Measurements from ENCODE around the gene FAM180A. TPM values are rescaled to one million over a fixed set of nuclear protein-coding genes. Genes with fewer than 3 reads are reported as not detected.

FAM180A gene
- total and polyA plus RNA-seq, 10 of the 15 experiments (the other 5 are each of a cell fraction or from before 2014, with no cell fraction given), result not detected

DNA sequence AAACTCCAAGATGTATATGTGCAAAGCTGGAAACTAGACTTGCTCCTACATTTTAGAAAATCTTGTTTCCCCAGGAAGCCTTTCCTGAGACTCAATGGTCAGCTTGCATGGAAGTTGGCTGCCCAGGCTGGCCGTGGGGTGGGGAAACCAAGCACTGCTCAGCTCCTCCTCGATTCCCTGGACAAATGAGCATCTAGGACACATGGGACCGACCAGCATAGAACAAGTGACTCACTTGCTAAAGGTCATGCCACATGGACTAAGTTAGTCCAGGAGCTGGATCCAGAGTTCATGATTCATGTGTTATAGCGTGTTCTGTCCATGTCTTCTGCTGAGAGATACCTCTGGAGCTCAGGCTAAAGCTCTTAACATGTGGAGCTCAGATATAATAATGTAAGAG lies 6.2 kb downstream of the FAM180A start:
- no peaks in the 10 kb centered on the region for H4K20me1 ChIP-seq (ENCODE audit: control insufficient read depth, insufficient read depth)
- no peaks in the 10 kb centered on the region for H3K36me3 ChIP-seq (ENCODE audit: control insufficient read depth in 2 of 2, insufficient read depth in 2 of 2, low read length in 1 of 2)
- H3K27ac ChIP-seq (ENCODE audit: control insufficient read depth, insufficient read depth), result no peak overlapping the region
- no peak overlapping the region for H3K4me2 ChIP-seq (ENCODE audit: control insufficient read depth, insufficient read depth)
- TF ChIP-seq, protein P1, sequence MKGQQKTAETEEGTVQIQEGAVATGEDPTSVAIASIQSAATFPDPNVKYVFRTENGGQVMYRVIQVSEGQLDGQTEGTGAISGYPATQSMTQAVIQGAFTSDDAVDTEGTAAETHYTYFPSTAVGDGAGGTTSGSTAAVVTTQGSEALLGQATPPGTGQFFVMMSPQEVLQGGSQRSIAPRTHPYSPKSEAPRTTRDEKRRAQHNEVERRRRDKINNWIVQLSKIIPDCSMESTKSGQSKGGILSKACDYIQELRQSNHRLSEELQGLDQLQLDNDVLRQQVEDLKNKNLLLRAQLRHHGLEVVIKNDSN (IDR thresholded peaks at IDR 0.05; ENCODE audit: borderline replicate concordance, extremely low read length, insufficient read depth, low read depth, low read length), result no peak
- no peaks in the 10 kb centered on the region for H3K4me1 ChIP-seq (ENCODE audit: control insufficient read depth, insufficient read depth, low read length)
- no peak overlapping the region for H2AFZ ChIP-seq (ENCODE audit: control insufficient read depth, low read depth, low read length)
- no TSS peak for BruUV-seq (replicated peaks)
- in situ Hi-C loops (cut with MboI) (no loop called here), intact Hi-C loops (cut with micrococcal nuclease; ENCODE audit: unreplicated experiment) (no loop called here)
- H3K4me3 ChIP-seq, result no peak overlapping the region
- H3K79me2 ChIP-seq (ENCODE audit: control insufficient read depth, insufficient read depth, low read length), result no peaks in the 10 kb centered on the region
- WGBS (ENCODE audit: insufficient coverage, insufficient replicate concordance, low lambda C conversion rate, missing lambda C conversion rate), result under 1% methylated on average over 4 of the region's 4 CpGs
- no peaks in the 10 kb centered on the region; a peak in 1 of 4 replicates for H3K27me3 ChIP-seq (replicated peaks in 1 of 2; ENCODE audit: control insufficient read depth in 2 of 2, insufficient read depth in 2 of 2, low read length in 1 of 2)
- ChIA-PET CTCF (no interaction called here), SMC1A (ENCODE audit: uncharacterized antibody, unreplicated experiment) (no interaction called here), RAD21 (ENCODE audit: unreplicated experiment) (no interaction called here), POLR2A (no interaction called here)
- no peak for DNase-seq (ENCODE audit: low read depth, low spot score)
- FAIRE-seq, result no peak
- no peaks in the 10 kb centered on the region for H3K9me3 ChIP-seq (replicated peaks; ENCODE audit: control insufficient read depth, insufficient read depth, low read length)
- no peak overlapping the region for H3K9ac ChIP-seq (ENCODE audit: control insufficient read depth, insufficient read depth, low read length)
- no peak for ATAC-seq

DNA sequence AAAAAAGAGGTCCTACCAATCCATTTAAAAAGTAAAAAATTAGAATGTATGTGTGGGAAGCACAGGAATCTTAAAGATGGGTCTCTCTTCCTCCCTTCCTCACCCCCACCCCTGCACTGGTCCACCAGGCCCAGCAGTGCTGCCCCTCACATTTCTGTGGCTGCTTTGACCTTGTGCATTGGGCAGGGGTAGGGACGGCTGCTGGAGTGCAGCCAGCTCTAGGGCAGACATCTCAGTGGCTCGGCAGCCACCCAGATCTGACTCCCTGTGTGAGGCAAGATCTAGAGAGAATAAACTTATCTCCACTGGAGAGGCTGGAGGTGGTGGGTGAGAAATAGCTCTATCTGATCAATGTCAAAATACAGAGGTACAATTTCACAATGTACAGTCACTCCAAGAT lies 6.7 kb downstream of the FAM180A start:
- H3K27me3 ChIP-seq (replicated peaks in 1 of 2; ENCODE audit: control insufficient read depth in 2 of 2, insufficient read depth in 2 of 2, low read length in 1 of 2), result no peaks in the 10 kb centered on the region; a peak in 1 of 4 replicates
- POLR2A ChIA-PET, result interaction anchor here (0.6 kb wide), 1 partner anchor 1140 kb away, joined by 8 read pairs; no protein-coding TSS in a partner anchor
- no peak overlapping the region for H3K4me2 ChIP-seq (ENCODE audit: control insufficient read depth, insufficient read depth)
- ATAC-seq (no peak), DNase-seq (ENCODE audit: low read depth, low spot score) (no peak), FAIRE-seq (no peak)
- H3K36me3 ChIP-seq (ENCODE audit: control insufficient read depth in 2 of 2, insufficient read depth in 2 of 2, low read length in 1 of 2), result no peaks in the 10 kb centered on the region
- CTCF ChIA-PET, result no interaction called here
- no peaks in the 10 kb centered on the region for H3K79me2 ChIP-seq (ENCODE audit: control insufficient read depth, insufficient read depth, low read length)
- no peaks in the 10 kb centered on the region for H4K20me1 ChIP-seq (ENCODE audit: control insufficient read depth, insufficient read depth)
- RAD21 ChIA-PET (ENCODE audit: unreplicated experiment), result no interaction called here
- H3K27ac ChIP-seq (ENCODE audit: control insufficient read depth, insufficient read depth), result no peak overlapping the region
- H3K9ac ChIP-seq (ENCODE audit: control insufficient read depth, insufficient read depth, low read length), result no peak overlapping the region
- no peaks in the 10 kb centered on the region for H3K9me3 ChIP-seq (replicated peaks; ENCODE audit: control insufficient read depth, insufficient read depth, low read length)
- no peaks in the 10 kb centered on the region for H3K4me1 ChIP-seq (ENCODE audit: control insufficient read depth, insufficient read depth, low read length)
- no TSS peak for BruUV-seq (replicated peaks)
- in situ Hi-C loops (cut with MboI), result no loop called here
- intact Hi-C loops (cut with micrococcal nuclease; ENCODE audit: unreplicated experiment), result no loop called here
- no peak overlapping the region for H2AFZ ChIP-seq (ENCODE audit: control insufficient read depth, low read depth, low read length)
- H3K4me3 ChIP-seq, result no peak overlapping the region
- WGBS (ENCODE audit: insufficient coverage, insufficient replicate concordance, low lambda C conversion rate, missing lambda C conversion rate), result 0% methylated on average over 2 of the region's 2 CpGs
- SMC1A ChIA-PET (ENCODE audit: uncharacterized antibody, unreplicated experiment), result no interaction called here
- TF ChIP-seq, protein P2, sequence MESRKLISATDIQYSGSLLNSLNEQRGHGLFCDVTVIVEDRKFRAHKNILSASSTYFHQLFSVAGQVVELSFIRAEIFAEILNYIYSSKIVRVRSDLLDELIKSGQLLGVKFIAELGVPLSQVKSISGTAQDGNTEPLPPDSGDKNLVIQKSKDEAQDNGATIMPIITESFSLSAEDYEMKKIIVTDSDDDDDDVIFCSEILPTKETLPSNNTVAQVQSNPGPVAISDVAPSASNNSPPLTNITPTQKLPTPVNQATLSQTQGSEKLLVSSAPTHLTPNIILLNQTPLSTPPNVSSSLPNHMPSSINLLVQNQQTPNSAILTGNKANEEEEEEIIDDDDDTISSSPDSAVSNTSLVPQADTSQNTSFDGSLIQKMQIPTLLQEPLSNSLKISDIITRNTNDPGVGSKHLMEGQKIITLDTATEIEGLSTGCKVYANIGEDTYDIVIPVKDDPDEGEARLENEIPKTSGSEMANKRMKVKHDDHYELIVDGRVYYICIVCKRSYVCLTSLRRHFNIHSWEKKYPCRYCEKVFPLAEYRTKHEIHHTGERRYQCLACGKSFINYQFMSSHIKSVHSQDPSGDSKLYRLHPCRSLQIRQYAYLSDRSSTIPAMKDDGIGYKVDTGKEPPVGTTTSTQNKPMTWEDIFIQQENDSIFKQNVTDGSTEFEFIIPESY (IDR thresholded peaks at IDR 0.05), result no peak
- TF ChIP-seq MTA3 (IDR thresholded peaks at IDR 0.05; ENCODE audit: borderline replicate concordance, low read length) (no peak), CBX5 (IDR thresholded peaks at IDR 0.05; ENCODE audit: low read depth) (no peak), MXI1 (IDR thresholded peaks at IDR 0.05; ENCODE audit: low read depth, low read length) (no peak), SMAD1 (IDR thresholded peaks at IDR 0.05; ENCODE audit: low read depth, partially characterized antibody) (no peak), JUND (IDR thresholded peaks at IDR 0.05; ENCODE audit: low read depth, low read length) (no peak)
- TF ChIP-seq, protein P3, sequence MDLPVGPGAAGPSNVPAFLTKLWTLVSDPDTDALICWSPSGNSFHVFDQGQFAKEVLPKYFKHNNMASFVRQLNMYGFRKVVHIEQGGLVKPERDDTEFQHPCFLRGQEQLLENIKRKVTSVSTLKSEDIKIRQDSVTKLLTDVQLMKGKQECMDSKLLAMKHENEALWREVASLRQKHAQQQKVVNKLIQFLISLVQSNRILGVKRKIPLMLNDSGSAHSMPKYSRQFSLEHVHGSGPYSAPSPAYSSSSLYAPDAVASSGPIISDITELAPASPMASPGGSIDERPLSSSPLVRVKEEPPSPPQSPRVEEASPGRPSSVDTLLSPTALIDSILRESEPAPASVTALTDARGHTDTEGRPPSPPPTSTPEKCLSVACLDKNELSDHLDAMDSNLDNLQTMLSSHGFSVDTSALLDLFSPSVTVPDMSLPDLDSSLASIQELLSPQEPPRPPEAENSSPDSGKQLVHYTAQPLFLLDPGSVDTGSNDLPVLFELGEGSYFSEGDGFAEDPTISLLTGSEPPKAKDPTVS (IDR thresholded peaks at IDR 0.05; ENCODE audit: low read depth, low read length), result no peak
- TF ChIP-seq, protein P4, sequence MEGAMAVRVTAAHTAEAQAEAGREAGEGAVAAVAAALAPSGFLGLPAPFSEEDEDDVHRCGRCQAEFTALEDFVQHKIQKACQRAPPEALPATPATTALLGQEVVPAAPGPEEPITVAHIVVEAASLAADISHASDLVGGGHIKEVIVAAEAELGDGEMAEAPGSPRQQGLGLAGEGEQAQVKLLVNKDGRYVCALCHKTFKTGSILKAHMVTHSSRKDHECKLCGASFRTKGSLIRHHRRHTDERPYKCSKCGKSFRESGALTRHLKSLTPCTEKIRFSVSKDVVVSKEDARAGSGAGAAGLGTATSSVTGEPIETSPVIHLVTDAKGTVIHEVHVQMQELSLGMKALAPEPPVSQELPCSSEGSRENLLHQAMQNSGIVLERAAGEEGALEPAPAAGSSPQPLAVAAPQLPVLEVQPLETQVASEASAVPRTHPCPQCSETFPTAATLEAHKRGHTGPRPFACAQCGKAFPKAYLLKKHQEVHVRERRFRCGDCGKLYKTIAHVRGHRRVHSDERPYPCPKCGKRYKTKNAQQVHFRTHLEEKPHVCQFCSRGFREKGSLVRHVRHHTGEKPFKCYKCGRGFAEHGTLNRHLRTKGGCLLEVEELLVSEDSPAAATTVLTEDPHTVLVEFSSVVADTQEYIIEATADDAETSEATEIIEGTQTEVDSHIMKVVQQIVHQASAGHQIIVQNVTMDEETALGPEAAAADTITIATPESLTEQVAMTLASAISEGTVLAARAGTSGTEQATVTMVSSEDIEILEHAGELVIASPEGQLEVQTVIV (IDR thresholded peaks at IDR 0.05; ENCODE audit: borderline replicate concordance, partially characterized antibody), result no peak
- TF ChIP-seq, protein P1 (IDR thresholded peaks at IDR 0.05; ENCODE audit: borderline replicate concordance, extremely low read length, insufficient read depth, low read depth, low read length), result no peak

All from GM12878 (cell line).